Stimulated activated CD4-positive, alpha-beta T cell treated with anti-CD3 and anti-CD28 coated beads, Interleukin-15, amount 100 ng/mL, for 1 hour (primary cell): ENCODE measurements around the gene CDC25B.

Experiments used
- DNase-seq, 2 donors: peaks; one replicate each; pipeline ENCODE4 v3.0.0-alpha.2; 2020; ENCODE audit warnings: low read depth in 1 of 2, low spot score in 1 of 2

The CDC25B gene

DNA sequence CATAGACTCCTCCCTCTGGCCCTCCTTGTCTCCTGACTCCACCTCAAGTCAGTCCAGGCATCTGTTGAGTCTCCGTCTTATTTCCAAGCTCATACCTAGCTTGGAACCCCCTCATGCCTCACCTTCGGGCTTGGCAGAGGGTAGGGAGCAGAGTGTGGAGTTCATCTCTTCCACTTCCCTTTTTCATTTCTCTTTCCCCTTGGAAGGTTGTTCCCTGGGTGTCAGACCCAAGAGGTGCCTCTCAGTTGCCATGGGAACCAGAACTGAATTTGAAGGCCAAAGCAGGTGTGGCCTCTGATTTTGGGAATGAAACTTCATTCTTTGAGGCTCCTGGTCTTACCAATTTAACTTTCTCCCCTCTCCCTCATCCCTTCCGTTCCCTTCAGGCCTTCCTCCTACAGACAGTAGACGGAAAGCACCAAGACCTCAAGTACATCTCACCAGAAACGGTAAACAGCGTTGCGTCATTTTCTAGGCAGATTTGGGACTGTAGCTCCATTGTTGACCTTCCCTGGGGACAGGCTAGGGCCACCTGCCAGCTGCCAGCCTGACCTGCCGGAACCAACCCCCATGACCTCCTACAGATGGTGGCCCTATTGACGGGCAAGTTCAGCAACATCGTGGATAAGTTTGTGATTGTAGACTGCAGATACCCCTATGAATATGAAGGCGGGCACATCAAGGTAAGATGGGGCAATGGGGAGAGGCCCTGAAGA is 6.6 kb downstream of the CDC25B start:
- DNase-seq, result no peak

DNA sequence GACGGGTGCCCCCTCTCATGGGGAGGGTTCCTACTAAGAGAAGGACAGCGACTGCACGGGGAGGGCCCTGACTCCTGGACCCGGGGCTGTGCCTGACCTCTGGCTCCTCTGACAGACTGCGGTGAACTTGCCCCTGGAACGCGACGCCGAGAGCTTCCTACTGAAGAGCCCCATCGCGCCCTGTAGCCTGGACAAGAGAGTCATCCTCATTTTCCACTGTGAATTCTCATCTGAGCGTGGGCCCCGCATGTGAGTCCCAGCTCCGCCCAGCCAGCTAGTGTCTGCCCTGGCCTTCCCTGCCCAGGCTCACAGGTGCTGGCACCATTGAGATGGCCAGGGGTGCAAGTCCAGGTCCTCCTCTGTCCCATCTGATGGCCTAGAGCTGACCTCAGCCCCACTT is 7.2 kb downstream of the CDC25B start:
- DNase-seq, result no peak

GRCh38 chr20:3803854-3804253 is 7.7 kb downstream of the CDC25B start:
- no peak for DNase-seq

DNA sequence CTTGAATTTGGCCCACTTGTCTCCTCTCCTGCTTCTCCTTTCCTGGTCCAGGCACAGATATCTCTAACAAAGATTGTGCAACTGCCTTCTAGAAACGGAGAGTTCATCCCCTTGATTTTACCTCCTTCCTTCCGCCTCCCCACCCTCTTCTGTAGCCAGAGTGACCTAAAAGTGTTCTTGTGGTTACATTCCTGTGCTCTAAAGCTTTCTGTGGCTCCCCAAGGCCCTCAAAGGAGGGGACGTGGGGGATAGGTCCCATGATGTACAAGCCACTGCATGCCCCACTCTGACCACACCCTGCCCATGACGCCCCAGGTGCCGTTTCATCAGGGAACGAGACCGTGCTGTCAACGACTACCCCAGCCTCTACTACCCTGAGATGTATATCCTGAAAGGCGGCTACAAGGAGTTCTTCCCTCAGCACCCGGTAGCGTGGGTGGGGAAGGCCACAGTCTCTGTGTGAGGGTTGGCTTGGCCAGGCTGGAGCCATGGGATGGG is 8.2 kb downstream of the CDC25B start:
- no peak for DNase-seq

DNA sequence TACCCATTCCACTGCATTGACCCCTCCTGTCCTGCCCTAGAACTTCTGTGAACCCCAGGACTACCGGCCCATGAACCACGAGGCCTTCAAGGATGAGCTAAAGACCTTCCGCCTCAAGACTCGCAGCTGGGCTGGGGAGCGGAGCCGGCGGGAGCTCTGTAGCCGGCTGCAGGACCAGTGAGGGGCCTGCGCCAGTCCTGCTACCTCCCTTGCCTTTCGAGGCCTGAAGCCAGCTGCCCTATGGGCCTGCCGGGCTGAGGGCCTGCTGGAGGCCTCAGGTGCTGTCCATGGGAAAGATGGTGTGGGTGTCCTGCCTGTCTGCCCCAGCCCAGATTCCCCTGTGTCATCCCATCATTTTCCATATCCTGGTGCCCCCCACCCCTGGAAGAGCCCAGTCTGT is 8.7 kb downstream of the CDC25B start:
- no peak for DNase-seq

DNA sequence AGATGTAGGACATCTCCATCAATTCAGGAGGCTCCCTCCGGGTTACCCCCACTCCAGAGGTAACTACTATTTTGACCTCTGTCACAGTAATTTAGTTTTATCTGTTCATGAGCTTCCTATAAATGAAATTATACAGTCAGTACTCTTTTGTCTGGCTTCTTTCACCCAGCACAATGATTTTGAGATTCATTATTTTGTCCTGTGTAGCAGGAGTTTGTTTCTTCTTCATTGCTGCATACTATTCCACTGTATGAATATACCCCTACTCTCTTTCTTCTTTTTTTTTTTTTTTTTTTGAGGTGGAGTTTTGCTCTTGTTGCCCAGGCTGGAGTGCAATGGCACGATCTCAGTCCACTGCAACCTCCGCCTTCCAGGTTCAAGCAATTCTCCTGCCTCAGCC is 12.4 kb downstream of the CDC25B start:
- no peak for DNase-seq

GRCh38 chr20:3811467-3812258 is 15.6 kb downstream of the CDC25B start:
- peak; percentile 85 to 89 for DNase-seq

- DNase-seq, result no peak
Observed at GRCh38 chr20:3812259-3812681, 16.2 kb downstream of the CDC25B start.

- no peak for DNase-seq
Observed at GRCh38 chr20:3812975-3813847, 17.1 kb downstream of the CDC25B start.

- no peak for DNase-seq
Observed at GRCh38 chr20:3813848-3814581, 17.9 kb downstream of the CDC25B start.

GRCh38 chr20:3814928-3815495 is 18.9 kb downstream of the CDC25B start:
- DNase-seq, result no peak

GRCh38 chr20:3815703-3816315 is 19.7 kb downstream of the CDC25B start:
- no peak for DNase-seq

- no peak for DNase-seq
Observed at GRCh38 chr20:3818155-3819151, 22.3 kb downstream of the CDC25B start.

GRCh38 chr20:3819411-3820047 is 23.4 kb downstream of the CDC25B start:
- DNase-seq, result no peak

GRCh38 chr20:3820048-3820900 is 24.2 kb downstream of the CDC25B start, which contains the start of gene AP5S1:
TSS of gene AP5S1 (plus strand) at chr20:3820547. CDS start at chr20:3822118, 1,571 bp downstream.
- peak; percentile 80 to 84 for DNase-seq

DNA sequence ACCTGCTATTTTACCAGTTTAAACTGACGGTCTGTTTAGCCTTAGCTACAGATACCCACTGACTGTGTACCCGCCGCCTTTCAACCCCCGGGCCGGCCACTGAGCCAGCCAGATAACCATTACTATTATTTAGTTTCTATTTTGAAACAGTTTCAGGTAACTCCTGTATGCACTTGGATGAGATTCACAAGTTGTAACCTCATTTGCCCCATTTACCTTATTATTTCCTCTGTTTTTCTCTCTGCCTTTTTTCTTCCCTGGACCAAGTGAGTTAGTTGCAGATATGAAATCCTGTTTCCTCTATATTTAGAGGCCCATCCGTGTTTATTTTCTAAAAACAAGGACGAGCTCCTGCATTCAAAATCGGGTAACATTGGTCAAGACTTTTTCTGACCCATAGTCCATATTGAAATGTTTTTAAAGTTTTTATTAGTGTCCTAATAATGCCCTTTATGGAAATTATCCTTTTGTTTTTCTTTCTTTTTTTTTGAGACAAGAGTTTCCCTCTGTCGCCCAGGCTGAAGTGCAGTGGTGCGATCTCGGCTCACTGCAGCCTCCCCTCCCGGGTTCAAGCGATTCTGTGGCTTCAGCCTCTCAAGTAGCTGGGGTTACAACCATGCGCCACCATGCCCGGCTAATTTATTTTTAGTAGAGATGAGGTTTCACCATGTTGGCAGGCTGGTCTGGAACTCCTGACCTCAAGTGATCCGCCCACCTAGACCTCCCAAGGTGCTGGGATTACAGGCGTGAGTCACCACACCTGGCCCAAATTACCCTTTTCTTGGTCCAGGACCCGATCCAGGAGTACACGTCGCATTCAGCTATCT is 25.0 kb downstream of the CDC25B start:
- DNase-seq, result no peak
